ENCODE data around the gene CEP72.

CEP72 gene

DNA sequence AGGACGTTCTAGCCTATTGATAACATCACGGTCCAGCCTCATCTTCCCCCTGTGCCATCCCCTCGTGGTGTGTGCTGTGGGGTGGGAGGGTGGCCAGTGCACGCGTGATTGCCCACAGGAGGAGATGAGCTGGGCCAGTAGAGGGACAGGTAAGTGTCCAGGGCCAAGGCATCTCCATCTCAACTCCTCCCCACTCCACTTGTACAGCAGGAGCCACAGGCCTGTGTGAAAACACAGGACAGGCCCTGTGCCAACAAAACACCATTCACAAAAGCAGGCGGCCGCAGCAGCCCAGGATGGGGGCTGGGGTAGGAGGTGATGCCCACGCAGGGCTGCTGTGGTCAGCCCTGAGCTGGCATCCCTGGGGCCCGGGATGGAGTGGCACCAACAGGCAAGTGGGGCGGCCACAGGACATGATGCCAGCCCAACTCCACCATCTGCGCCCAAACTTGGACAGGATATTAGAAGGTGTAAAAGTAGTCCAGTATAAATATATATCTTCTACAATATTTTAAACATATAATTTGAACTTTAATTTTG lies 48.4 kb downstream of the CEP72 start:
- no peak for DNase-seq

- no peak for DNase-seq
Measured at GRCh38 chr5:661891-662750, 50.0 kb downstream of the CEP72 start.

- no peak for DNase-seq
Measured at GRCh38 chr5:662751-663435, 50.8 kb downstream of the CEP72 start.

DNA sequence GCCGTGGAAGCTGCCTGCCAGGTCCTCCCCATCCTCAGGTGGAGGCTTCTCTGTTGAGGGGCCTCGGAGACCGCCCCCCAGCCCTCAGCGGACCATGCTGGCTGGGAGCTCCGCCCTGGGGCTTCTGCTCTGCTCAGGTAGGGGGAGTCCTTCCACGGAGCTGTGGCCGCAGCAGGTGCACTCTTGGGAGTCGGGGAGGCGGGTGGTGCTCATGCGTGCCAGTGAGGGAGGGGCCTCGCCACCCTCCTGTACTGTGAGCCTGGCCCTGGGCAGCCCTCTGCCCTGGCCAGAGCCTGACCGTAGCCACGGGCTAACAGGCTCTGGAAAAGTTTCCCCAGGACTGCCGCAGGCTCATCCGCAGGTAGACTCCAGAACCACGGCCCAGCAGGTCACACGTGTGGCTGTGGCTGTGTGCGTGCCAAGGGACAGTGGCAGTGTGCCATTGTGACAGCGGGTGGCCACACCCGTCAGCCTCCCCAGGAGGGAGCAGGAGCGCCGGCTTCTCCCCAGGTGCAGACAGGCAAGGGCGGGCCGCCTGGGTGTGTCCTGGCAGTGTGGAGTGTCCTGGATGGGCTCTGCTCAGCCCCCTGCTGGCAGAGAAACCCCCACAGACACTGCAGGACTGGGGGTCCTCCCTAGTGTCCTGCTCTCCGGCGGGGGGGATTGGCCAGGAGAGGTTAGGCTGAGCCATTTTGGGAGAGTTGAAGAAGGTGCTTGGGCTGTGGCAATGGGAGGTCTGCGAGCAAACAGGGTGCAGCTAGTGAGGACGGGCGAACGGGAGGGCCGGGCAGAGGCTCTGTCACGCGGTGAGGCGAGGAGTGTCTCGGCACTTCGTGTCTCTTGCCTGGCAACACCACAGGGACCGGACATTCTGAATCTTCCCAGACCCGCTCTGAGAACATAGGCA lies 51.5 kb downstream of the CEP72 start:
- no peak for DNase-seq

DNA sequence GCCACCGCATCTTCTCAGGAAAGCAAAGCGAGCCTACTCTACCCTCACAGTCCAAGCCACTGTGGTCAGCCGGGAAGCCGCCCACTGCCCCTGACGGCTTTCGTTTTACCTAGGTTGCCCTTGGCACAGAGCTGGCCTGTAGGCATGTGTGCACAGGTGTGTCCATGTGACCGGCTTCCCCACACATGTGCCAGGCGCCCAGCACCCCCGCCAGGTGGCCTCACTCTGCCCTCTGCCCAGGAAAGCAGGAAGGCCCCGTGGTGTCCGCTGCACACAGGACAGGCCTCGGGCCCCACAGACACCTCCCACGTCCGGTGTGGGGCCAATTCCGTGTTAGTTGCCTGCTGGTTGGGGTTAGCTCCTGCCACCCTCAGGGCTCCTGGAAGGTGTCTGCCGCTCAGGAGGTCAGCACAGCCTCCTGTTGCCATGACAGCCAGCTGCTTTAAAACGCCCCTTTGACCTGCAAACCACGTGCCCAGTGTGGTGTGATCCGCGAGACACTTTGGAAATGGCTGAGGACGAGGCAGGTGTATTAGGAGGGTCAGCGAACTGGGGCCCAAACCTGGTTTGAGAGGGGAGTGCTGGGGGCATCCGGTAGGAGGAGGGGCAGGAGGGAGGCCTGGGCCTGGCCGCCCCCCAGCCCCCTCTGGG lies 52.3 kb downstream of the CEP72 start:
- no peak for DNase-seq

GRCh38 chr5:664994-665360 lies 52.8 kb downstream of the CEP72 start:
- DNase-seq: no peak

DNA sequence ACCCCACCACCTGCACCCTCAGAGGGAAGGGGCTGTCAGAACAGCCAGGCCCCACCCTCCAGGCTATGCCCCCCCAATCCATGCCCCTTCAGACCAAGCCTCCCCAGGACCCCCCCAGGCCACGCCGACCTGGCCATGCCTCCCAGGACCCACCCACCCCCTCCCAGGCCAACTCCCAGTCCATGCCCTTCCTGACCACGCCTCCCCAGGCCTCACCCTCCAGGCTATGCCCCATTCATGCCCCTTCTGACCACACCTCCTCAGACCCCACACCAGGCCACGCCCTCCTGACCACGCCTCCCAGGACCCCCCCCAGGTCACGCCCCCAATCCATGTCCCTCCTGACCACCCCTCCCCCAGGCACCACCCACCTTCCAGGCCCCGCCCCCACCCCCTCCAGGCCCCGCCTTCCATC lies 53.4 kb downstream of the CEP72 start:
- DNase-seq: no peak

DNA sequence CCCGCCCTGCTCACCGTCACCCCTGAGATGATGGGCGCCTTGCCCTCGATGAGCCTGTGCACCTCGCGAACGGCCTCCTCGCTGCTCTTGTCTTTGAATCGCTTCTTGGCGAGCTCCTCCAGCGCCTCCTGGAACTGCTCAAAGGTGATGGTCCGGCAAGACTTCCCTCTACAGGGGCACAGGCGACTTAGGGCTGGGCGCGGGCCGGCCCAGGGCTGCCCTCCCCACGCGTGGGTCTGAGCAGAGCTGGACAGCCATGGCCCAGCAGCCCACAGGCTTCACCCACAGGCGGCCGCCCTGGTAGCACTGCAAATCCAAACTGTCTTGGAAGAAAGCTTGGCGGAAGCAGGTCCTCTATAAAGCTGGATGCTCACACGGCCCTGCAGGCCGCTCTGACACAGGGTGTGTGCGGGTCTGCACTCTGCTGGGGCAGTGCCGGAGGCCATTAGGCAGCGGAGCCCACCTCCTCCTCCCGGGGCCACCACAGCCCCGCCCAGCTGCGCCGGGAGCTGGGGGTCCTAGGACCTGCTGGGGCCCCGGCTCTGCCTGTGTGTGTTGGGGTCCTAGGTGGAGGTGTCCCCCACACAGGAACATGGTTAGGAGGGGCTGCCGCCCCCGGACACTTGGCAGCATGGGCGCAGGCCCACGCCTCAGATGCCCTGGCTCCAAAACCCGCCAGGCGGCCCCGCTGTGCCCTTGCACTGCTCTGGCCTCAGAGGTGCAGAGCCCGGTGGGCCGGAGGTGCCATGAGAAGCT lies 54.0 kb downstream of the CEP72 start:
- no peak for DNase-seq

- no peak for DNase-seq
Measured at GRCh38 chr5:666816-667498, 54.8 kb downstream of the CEP72 start.

DNA sequence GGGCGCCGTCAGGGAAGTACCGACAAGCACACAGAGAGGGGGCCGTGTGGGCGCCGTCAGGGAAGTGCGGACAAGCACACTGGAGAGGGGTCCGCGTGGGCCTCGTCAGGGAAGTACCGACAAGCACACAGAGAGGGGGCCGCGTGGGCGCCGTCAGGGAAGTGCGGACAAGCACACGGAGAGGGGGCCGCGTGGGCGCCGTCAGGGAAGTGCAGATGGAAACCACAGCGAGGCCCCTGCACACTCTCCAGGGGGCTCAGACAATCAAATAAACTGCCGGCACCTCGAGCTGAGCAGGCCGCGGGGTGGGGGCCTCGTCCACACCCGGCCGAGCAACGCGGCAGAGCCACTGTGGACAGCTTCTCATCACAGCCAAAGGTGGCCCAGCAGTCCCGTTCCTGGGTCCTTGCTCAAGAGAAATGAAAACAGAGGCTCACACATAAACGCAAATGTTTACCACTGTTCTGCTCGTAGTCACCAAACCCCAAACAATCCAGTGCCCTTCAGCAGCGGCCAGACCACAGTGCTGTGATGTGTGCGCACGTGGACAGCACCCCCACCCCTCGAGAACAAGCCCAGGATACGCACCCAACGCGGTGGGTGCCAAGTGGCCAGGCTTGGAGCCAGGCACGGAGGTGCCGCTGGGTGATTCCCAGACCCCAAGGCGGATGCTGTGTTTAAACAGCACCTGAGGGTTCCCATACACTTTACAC lies 56.3 kb downstream of the CEP72 start:
- no peak for DNase-seq

DNA sequence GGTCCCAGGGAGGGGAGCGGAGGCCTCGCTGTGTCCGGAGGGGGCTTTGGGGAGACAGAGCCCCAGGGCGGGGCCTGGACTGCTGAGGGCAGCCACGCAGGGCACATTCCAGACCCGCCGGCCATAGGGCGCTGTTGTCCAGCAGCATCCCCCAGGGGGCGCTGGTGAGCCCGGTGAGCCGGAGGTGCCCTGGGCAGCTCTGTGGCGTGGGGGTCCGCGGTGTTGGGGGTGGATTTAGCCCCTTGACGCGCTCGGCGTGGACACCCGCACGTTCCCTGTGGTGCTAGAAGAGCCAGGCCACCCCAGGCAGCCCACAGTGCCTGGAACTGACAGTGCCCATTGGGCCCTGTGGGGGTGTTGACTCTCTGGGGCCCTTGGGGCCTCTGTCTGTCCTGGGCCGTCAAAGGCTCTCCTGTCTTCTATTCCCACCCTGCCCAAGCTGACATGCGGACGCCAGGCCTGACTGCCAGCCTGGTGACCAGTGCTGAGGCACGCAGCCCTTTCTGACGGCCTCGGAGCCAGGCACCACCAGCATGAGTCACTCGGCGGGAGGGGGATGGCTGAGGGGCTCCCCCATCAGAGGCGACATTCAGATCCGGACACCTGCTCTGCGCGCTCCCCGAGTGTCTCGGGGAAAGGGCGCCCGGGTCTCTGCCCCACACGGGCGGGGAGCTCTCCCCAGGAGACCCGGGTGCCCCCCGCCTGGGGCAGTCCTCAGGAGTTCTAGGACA lies 57.1 kb downstream of the CEP72 start:
- no peak for DNase-seq

- no peak for DNase-seq
Measured at GRCh38 chr5:669842-670395, 57.8 kb downstream of the CEP72 start.

GRCh38 chr5:670396-671270 lies 58.5 kb downstream of the CEP72 start:
- DNase-seq: no peak

DNA sequence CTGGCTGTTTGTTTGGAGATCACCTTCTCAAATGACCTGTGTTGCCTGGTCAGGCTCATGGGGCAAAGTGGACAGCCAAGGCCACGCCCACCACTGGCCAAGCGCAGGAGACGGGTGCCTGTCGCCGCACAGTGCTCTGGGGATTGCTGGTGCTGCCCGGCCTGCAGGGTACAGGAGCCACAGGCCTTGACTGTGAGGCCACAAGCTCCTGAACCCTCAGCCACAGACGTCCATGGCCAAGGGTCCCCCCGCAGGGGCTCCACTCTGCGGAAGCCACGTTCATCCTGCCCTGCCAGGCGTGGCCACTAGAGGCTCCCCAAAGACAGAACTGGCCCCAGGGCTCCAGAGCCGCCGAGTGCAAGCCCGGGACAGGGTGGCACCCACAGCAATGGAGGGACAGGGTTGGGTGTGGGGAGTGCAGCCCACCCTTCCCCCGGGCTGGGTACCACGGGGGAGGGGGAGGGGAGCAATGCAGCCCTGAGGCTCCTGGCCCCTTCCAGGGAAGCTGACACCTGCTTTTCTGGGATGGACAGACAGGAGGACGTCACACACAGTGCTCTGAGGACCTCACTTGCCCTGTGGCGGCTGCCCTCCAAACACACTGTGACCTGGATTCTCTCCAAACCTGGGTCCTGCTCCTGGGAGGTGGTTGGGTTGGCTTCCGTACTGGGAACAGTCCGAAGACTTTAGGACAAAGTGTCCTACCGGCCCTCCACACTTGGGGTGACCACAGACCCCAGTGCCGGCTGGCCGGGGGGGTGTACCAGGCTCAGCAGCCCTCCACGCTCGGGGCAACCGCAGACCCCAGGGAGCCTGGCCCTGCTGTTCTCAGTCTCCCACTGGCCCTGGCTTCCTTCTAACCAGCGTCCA lies 59.6 kb downstream of the CEP72 start:
- DNase-seq: no peak

GRCh38 chr5:672329-673160 lies 60.4 kb downstream of the CEP72 start:
- no peak for DNase-seq

GRCh38 chr5:673161-673830 lies 61.2 kb downstream of the CEP72 start:
- no peak for DNase-seq

Measured in amniotic stem cell (primary cell).